Measurements from ENCODE around the gene SLC25A22. TPM values are rescaled to one million over a fixed set of nuclear protein-coding genes. Genes with fewer than 3 reads are reported as not detected.

Gene SLC25A22
- total RNA-seq, 3 donors from 2014 or later = 2.7 to 11.5 (median 4.7) TPM

GRCh38 chr11:825366-826226, 27.5 kb upstream of the SLC25A22 start:
- no peak for TF ChIP-seq POLR2A (IDR thresholded peaks at IDR 0.05)
- TF ChIP-seq POLR2AphosphoS5 (IDR thresholded peaks at IDR 0.05) = peak in 2 of 3 donors; percentile 14 to 38
- TF ChIP-seq, protein P1, sequence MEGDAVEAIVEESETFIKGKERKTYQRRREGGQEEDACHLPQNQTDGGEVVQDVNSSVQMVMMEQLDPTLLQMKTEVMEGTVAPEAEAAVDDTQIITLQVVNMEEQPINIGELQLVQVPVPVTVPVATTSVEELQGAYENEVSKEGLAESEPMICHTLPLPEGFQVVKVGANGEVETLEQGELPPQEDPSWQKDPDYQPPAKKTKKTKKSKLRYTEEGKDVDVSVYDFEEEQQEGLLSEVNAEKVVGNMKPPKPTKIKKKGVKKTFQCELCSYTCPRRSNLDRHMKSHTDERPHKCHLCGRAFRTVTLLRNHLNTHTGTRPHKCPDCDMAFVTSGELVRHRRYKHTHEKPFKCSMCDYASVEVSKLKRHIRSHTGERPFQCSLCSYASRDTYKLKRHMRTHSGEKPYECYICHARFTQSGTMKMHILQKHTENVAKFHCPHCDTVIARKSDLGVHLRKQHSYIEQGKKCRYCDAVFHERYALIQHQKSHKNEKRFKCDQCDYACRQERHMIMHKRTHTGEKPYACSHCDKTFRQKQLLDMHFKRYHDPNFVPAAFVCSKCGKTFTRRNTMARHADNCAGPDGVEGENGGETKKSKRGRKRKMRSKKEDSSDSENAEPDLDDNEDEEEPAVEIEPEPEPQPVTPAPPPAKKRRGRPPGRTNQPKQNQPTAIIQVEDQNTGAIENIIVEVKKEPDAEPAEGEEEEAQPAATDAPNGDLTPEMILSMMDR (IDR thresholded peaks at IDR 0.05) = no peak
- Histone ChIP-seq H3K9me3 (no peaks in the 10 kb centered on the region), H3K27ac (peak overlapping the region; percentile 79 to 94), H3K4me3 (peak overlapping the region in 2 of 3 donors; percentile 60 to 79), H3K4me1 (peaks cover 34 to 63% of the 10 kb centered on the region in 2 donors), H3K27me3 (no peaks in the 10 kb centered on the region), H3K36me3 (peaks cover 9% of the 10 kb centered on the region)
- peak in 1 of 2 donors; percentile 85 for DNase-seq (ENCODE audit: low spot score in 2 of 2)
- intact Hi-C loops (cut with DNase I; ENCODE audit: low total_unique reads) = no loop called here

- Histone ChIP-seq H3K27me3 (no peaks in the 10 kb centered on the region), H3K9me3 (no peaks in the 10 kb centered on the region), H3K36me3 (peaks cover 9% of the 10 kb centered on the region), H3K4me3 (no peak overlapping the region), H3K27ac (peak overlapping the region; percentile 33 to 50), H3K4me1 (peaks cover 30 to 62% of the 10 kb centered on the region in 2 donors)
- no peak for DNase-seq (ENCODE audit: low spot score in 2 of 2)
- TF ChIP-seq, protein P1 (IDR thresholded peaks at IDR 0.05) = no peak
- TF ChIP-seq POLR2AphosphoS5 (IDR thresholded peaks at IDR 0.05) (no peak), POLR2A (IDR thresholded peaks at IDR 0.05) (no peak)
- intact Hi-C loops (cut with DNase I; ENCODE audit: low total_unique reads) = no loop called here
Measured at GRCh38 chr11:824942-825341, 26.9 kb upstream of the SLC25A22 start.

GRCh38 chr11:824292-824880, 26.3 kb upstream of the SLC25A22 start:
- peaks cover 9% of the 10 kb centered on the region for H3K36me3 ChIP-seq
- peaks cover 25 to 57% of the 10 kb centered on the region in 2 donors for H3K4me1 ChIP-seq
- no peaks in the 10 kb centered on the region for H3K9me3 ChIP-seq
- DNase-seq (ENCODE audit: low spot score in 2 of 2) = no peak
- H3K27ac ChIP-seq = peak overlapping the region; percentile 33 to 50
- TF ChIP-seq POLR2A (IDR thresholded peaks at IDR 0.05) (no peak), POLR2AphosphoS5 (IDR thresholded peaks at IDR 0.05) (no peak)
- TF ChIP-seq, protein P1 (IDR thresholded peaks at IDR 0.05) = no peak
- no peaks in the 10 kb centered on the region for H3K27me3 ChIP-seq
- H3K4me3 ChIP-seq = no peak overlapping the region
- intact Hi-C loops (cut with DNase I; ENCODE audit: low total_unique reads) = no loop called here

- DNase-seq (ENCODE audit: low spot score in 2 of 2) = no peak
- TF ChIP-seq POLR2A (IDR thresholded peaks at IDR 0.05) (no peak), POLR2AphosphoS5 (IDR thresholded peaks at IDR 0.05) (no peak)
- TF ChIP-seq, protein P1 (IDR thresholded peaks at IDR 0.05) = no peak
- no peak overlapping the region for H3K4me3 ChIP-seq
- peak overlapping the region; percentile 33 to 50 for H3K27ac ChIP-seq
- H3K9me3 ChIP-seq = no peaks in the 10 kb centered on the region
- no peaks in the 10 kb centered on the region for H3K27me3 ChIP-seq
- intact Hi-C loops (cut with DNase I; ENCODE audit: low total_unique reads) = no loop called here
- H3K4me1 ChIP-seq = peaks cover 23 to 50% of the 10 kb centered on the region in 2 donors
- peaks cover 9% of the 10 kb centered on the region for H3K36me3 ChIP-seq
Measured at GRCh38 chr11:823441-824291, 25.6 kb upstream of the SLC25A22 start.

Measured in breast epithelium (tissue), 4 donors.